Spleen (tissue), 7 donors: Measurements from ENCODE around the gene SH3RF3.

Experiments
- CTCF ChIP-seq, 11 experiments: fragments of 200-600 bp in 7 of 11; fragments of 450-650 bp in 4 of 11; sonication (generic) in 4 of 11; IDR thresholded peaks in 8 of 11; conservative IDR thresholded peaks in 3 of 11; 1 replicate in 7 of 11; 2 replicates in 4 of 11; pipeline versions ENCODE4 v1.4.0 to v1.8.0; 2016 to 2021; ENCODE audit warnings: antibody characterized with exemption in 11 of 11, inconsistent platforms in 4 of 11, mild to moderate bottlenecking in 1 of 11
- POLR2A ChIP-seq, 3 donors: fragments of 450-650 bp; IDR thresholded peaks; one replicate each; pipeline ENCODE4 v1.5.1; 2017; ENCODE audit warnings: antibody characterized with exemption in 3 of 3, mild to moderate bottlenecking in 1 of 3
- POLR2AphosphoS5 ChIP-seq, 3 donors: sonication (generic); formaldehyde crosslinking; IDR thresholded peaks; one replicate each; pipeline ENCODE4 v1.5.1; 2017; ENCODE audit warnings: antibody characterized with exemption in 3 of 3
- donor health status: DM: no; HTN: no; CAD: no; lungs with moderate emphysema.
- donor health status: DM: no; HTN: no; CAD: no.
- donor health status: DM: no; HTN: no; CAD: no.

- TF ChIP-seq CTCF (IDR thresholded peaks at IDR 0.05 in 8 of 11, conservative IDR thresholded peaks at IDR 0.05 in 3 of 11) = no peak
- no peak for TF ChIP-seq POLR2AphosphoS5 (IDR thresholded peaks at IDR 0.05)
- TF ChIP-seq POLR2A (IDR thresholded peaks at IDR 0.05) = no peak
Measured at GRCh38 chr2:109214651-109215371, 85.8 kb downstream of the SH3RF3 start.
